ENCODE measurements around the gene DVL1. TPM values are rescaled to one million over a fixed set of nuclear protein-coding genes. Genes with fewer than 3 reads are reported as not detected.

Gene DVL1
- total RNA-seq, 1 donor from 2014 or later = 70.7 TPM

DNA sequence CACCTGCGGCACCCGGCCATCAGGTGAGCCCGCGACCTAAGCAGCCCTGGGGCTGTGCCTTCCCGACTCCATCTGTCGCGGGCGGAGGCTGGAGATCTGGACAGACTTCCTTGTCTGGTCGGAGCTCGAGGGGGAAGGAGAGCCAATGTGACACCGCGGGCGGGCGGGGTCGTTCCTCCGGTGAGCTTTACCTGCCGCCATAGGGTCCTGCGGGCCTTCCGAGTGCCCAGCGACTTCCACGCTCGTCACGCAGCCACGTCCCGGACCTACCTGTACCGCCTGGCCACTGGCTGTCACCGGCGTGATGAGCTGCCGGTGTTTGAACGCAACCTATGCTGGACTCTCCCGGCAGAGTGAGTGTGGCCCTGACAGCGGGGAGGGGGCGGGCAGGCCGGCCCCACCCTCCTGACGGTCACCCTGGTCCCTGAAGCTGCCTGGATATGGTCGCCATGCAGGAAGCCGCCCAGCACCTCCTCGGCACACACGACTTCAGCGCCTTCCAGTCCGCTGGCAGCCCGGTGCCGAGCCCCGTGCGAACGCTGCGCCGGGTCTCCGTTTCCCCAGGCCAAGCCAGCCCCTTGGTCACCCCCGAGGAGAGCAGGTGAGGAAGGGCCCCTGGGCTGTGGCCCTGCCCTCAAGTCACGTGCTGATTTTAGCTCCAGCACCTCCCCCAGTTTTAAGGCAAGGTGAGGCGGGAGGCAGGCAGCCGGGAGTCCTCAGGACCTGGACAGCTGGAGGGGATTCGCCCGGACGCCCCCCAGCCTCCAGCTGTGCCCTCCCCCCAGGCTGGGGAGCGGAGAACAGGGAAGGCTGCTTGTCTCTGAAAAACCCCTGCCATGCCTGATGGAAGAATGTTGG is 39.7 kb downstream of the DVL1 start:
- DNase-seq = no peak

DNA sequence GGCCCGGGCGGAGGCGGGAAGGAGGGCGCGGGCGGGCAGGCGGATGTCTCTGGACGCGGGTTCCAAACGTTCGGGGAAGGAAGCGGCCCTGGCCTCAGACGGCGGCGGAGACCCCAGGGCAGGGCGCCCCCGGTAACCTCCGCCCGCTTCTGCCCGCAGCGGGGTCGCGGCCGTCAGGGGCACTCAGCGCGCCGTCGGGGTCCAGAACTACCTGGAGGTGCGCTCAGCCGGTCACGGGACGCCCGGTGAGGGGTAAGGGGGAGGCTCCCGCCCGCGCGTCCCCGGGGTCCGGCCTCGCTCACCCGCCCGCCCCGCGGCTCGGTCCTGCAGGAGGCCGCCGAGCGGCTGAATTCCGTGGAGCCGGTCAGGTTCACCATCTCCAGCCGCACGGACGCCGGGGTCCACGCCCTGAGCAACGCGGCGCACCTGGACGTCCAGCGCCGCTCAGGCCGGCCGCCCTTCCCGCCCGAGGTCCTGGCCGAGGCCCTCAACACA is 40.4 kb downstream of the DVL1 start:
- DNase-seq = no peak

DNA sequence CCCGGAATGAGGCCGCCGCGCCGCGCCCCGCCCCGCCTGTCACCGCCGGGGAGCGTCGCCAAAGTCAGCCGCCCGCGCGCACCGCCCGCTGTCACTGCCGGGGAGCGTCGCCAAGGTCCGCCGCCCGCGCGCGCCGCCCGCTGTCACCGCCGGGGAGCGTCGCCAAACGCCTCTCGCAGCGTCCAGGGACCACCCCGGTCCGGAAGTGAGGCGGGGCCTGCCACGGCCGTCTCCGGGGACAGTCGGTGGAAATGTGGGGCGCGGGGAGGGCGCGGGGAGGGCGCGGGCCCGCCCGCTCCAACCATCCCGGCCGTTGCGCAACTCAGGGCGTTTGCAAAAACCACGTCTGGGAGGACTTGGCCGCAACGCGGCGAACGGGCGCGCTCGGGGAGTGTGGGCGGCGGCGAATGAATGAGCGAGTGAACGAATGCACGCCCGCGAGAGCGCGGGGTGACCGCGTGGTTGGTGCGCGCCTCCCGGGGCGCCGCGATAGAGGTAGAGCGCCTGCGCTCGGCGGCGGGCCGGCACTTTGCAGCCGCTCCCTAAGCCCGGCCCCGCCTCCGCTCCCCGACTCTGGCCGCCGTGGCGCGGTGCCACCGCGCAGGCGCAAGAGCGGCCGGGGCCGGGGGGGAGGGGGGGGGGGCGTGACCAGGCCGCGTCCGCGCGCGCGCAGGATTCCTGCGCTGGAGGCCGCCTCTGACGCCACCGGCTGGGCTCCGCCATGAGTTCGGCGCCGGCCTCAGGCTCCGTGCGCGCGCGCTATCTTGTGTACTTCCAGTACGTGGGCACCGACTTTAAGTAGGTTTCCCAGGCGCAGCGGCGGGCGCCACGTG is 41.1 kb downstream of the DVL1 start, which contains the start of the genes ACAP3 and PUSL1:
Gene ACAP3, minus strand, starts transcription at position 8 of the 833 bp plus-strand sequence. CDS start 115 bp downstream, outside the sequence.
Gene PUSL1, plus strand, starts transcription at position 675 of the 833 bp plus-strand sequence. Its CDS starts 47 bp downstream, at position 722.
- DNase-seq = peak; percentile 87

DNA sequence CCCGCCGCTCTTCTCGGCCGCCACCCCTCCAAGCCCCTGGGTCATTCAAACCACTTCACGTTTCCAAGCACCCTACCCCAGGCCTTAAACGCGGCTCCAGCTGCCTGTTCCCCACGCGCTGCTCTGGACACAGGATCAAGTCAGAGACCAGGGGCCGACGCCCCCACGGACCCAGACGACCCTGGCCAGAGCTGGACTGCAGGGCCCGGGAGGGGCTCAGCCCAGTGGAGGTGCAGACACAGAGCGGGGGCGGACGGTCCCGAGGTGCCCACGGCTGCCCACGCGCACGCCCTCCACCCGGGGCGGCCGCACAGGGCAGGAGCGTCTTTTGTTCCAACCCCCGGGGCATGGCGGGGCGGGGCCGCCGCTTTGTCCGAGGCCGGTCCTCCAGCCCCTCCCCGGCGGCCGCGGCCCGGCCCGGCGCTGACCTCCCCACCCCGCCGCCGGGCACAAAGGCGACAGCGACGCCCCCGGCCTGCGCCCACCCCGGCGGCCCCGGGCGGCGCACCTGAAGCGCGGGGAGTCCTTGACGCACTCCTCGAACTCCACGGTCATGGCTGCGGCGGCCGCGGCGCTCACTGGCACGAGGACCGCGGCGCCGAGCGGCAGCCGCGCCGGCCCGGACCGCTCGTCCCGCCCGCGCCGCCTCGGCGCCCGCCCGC is 41.8 kb downstream of the DVL1 start:
- peak; percentile 45 for DNase-seq

DNA sequence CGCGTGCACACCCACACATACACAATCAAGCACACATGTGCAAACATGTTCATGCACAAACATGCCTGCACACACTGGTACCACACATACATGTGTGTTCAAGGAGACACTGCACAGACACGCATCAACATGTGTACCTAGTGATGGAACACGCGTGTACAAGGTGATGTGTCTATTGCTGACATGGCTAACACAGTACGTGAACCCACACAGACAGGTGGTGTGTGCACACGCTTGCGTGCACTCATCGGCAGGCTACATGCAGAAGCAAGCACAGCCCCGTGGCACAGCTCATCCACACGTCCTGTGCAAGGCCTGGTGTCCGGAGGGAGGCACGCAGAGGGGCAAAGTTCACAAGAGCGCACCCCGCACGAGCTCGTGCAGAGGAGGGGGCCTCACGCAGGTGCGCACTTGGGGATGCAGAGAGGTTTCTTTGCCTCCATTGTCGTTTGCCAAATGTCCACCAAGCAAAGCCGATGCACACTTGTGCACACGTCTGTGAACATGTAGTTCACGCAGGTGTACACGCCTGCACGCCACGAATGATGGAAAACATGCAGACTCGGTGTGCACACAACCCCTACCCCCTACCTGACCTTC is 42.5 kb downstream of the DVL1 start:
- DNase-seq = no peak

DNA sequence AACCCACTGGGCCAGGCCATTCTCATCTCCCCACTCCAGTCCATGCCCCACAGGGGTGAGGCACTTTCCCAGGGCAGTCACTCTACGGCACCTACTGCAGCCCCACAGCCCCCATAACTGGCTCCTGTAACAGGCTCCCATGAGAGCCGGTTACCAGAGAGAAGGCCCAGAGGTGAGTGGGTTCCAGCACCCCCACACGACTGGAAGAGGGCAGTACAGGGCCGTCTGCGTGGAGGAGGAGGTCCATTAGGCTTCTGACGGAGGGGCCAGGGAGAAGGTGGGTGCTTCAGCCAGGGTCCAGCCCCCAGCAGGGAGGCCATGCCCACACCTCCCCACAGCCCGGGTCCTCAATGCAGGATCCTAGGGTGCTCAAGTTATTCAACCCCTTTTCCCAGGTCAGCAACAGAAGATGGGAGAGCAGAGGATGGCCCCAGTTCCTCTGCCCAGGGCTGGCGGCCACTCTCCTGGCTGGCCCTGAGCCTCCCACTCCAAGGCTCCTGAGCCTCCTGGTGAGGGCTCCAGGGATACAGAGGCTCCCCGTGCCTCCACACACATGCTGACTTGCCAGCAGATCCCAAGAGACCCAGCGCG is 43.1 kb downstream of the DVL1 start:
- no peak for DNase-seq

DNA sequence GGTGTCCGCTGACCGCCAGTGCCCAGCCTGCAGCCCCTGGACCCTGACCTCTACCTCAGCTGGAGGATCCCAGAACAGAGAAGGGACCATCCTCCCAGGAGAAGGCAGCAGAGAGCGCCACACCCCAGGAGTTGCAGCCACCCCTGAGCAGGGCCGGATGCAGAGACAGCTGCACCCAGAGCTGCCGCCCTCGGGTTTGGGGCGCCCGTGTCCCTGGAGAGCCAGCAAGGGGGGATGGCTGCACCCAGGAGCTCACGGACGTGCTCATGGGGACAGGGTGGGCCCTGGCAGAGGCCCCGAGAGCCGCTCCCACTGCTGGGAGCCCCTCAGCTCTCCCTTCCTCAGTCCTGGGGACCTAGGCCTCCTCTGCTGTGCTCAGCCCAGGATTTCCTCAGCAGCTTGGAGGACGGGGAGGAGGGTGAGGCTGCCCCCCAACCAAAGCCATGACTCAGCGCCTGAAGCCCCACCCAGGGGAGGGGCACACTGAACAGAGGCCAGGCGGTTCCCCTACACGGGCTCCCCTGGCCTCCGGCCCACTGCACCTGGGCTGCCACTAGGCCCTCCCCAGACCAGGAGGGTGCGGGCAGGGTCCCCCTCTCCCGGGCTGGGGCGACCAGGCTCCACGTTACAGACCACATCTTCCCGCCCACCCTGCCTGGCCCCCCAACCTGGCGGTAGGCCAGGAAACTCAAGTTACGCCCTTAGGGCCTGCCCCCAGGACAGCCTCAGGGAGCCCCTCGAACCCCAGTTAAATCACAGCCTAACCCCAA is 43.7 kb downstream of the DVL1 start:
- peak; percentile 16 for DNase-seq

DNA sequence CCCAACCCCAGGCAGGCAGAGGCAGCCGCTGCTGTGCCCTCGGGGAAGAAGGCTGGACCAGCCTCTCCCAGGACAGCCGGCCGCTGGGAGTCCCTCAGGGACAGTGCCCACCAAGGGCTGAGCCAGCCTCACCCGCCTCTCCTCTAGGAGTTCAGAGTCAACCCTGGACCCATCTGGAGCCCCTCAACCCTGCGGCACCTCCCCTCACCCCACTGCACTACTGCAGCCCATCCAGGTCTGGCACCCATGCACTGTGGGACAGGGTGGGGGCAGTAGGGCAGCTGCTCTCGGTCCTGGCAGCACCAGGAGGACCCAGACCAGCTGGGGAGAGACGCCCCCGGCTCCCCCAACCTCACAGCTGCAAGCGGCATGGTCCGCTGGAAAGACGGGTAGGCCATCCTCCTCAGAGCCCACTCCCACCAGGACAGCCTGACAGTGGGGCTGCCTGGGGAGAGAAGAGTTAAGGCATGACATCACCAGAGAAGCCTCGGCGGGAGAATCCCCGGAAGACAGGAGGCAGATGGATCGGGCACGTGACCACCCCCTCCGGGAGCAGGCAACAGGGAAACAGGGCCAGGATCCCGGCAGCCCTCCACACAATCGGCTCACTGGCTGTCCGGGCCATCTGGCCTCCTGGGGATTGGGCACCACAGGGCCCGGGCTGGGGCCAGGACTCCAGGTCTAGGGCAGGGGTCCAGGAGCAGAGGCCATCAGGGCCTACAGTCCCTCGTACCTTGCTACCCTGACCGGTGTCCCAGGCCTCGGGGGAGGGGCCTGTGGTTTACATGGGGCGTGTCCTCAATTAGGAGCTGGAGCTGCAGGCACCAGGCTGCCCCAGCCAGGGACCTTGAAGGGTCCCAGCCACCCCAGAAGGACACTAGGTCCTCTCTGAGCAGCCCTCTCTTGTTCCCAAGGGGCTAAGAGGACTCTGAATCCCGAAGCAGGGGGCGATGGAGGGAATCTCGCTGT is 44.6 kb downstream of the DVL1 start:
- peak; percentile 91 for DNase-seq

DNA sequence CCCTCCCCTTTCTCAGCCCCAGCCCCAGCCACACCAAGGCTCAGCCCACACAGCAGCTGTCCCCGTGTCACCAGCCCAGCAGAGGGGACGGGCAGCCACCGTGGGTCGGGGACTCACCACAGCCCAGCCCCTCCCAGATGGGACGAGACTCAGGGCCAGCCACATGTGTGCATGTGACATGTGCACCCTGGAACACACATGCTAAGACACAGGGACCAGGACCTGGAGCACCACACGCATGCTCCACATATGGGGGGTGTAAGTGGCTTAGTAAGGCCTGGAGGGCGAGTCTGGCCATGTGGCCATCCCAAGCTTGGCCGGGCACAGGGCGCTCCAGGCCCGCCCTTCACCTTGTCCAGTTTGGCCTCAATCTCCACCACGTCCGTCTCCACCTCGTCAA is 45.5 kb downstream of the DVL1 start:
- DNase-seq = no peak

DNA sequence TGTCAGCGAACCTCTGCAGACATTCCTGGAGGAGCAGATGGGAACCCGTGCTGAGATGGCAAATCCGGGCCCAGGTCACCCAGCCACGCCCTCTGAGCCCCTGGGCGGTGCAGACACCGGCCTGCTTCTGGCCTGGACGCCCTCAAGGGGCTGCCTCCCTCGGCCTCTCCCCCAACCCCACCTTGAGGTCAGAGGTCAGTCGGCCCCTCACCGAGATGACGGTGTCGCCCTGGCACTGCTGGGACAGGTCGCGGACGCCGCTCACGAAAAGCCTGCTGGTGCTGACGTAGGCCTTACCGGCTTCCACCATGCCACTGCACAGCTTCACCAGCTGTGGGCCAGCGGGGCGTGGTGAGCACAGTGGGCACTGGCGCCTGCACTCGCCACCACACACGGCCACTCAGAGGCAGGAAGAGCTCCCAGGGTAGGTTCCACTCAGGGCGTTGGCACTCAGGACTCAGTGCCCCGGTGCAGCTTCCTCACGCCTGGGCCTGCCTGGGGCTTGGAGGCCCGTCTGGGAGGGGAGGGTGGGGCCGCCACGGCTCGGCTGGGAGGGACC is 46.2 kb downstream of the DVL1 start:
- no peak for DNase-seq

DNA sequence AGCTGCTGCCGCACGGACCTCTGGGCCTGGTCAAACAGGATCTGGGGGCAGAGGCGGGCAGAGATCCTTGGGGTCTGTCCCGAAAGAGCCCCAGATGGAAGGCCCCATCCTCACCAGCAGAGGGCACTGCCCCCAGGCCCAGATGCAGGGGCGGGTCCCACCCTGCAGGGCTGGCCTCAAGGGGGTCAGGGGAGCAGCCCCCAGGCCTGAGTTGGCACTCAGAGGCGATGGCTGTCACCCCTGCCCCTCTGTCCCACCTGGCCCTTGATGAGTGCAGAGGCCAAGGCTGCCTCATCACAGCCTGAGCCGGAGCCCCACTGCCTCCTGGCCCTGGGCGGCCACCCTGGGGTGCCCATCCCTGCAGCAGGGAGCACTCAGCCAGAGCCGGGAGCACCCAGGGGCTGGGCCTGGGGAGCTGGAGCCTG is 47.2 kb downstream of the DVL1 start:
- DNase-seq = no peak

DNA sequence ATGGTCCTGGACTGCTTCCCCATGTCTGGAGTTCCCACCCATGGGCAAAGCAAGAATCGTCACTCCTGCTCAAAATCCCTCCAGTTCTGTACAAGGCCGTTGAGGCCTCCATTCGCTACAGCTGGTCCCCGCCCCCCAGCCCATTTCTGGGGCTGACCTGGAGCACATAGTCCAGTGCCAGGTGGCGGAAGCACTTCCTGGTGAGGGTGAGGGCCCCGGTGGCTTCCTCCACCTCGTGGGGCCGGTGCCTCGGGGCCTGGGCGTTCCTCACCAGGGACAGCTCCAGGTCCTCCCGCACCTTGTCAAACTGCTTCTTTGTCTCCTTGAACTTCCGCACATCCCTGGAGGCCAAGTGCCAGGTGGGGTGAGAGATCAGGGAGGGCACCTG is 48.9 kb downstream of the DVL1 start:
- DNase-seq = no peak

DNA sequence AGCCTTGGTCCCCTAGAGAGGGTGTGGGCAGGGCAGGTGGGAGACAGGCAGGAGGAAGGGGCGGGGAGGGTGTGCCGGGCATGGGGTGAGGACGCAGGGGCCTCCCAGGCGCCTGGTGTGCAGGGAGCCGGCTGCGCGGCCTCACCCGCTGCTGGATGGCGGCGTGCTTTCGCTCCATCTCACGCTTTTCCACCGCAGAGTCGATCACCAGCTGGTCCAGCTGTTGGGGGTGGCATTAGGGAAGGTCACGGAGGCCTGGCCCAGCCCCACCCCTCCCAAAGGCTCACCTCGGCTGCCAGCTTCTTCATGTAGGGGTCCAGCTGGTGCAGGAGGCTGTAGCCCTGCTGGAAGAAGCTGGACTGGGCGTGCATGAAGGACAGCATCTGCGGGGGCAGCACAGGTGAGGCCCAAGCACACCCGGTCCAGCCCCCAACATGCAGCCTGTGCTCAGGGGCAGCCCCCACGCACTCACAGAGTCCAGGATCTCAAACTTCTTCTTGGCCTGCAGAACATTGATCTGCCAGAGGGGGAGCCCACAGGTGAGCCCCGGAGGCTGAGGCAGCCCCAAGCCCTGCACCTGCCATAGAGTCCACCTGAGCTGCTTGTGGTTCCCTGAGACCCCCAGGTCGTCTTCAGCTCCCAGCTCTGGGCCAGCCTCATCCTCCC is 49.4 kb downstream of the DVL1 start:
- DNase-seq = no peak

DNA sequence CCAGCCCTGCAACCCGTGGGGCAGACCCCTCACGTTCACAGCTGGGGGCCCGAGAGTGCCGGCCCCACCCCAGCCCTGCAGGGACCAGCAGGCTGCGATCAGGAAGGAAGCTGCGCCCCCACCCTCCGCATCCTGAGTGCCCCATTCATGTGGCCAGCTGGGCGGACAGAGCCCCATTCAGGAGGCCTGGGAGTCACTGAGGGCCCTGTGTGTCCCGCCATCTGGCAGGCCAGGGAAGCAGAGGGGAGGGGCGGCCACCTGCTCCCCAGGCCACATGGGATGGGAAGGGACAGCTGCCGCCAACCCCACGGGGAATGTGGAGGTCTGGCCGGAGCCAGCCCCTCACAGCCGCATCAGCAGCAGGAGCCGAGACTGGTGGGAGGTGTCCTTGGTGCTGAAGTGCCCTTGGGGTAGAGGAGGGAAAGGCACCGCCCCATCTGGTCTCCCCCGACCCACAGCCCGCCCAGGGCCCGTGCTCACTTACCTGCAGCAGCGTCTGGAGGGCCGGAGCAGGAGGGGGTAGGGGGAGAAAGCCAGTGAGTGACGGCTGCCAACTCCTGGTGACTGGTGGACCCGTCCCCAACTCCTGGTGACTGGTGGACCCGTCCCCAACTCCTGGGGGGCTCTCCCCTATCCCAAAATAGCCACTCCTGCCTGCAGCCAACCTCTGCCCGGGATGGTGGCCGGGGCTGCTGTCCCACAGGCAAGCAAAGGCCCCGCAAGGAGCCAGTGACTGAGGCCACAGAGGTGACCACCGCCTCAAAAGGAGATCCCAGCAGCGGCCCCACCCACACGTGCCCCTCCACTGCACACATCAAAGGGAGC is 50.1 kb downstream of the DVL1 start:
- DNase-seq = peak; percentile 80

DNA sequence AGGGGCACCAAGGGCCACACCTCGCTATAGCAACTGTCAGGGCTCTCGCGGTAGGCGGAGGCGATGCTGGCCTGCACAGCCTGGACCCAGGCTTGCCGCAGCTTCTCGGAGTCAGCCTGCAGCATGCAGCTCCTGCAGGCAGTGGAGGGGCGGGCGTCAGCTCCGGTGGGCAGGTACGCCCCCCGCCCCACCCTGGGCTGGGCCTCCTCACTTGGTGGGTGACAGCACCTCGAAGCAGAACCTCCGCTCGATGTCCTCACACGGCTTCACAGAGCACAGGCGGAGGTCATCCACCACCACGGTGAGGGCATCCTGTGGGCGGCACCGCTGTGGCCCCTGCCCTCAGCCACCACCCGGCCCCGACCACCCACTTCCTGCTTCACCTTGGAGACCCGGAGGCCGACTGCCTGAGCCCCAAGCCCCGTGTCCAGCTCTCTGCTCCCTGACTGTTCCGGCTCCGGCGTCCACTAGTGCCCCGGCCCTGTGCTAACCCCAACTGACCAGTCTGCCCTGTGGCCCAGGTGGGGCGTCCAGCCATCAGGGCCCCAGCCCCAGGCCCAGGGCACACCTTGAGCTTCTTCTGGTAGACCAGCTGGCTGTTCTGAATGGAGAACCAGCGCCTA is 51.3 kb downstream of the DVL1 start:
- DNase-seq = no peak

DNA sequence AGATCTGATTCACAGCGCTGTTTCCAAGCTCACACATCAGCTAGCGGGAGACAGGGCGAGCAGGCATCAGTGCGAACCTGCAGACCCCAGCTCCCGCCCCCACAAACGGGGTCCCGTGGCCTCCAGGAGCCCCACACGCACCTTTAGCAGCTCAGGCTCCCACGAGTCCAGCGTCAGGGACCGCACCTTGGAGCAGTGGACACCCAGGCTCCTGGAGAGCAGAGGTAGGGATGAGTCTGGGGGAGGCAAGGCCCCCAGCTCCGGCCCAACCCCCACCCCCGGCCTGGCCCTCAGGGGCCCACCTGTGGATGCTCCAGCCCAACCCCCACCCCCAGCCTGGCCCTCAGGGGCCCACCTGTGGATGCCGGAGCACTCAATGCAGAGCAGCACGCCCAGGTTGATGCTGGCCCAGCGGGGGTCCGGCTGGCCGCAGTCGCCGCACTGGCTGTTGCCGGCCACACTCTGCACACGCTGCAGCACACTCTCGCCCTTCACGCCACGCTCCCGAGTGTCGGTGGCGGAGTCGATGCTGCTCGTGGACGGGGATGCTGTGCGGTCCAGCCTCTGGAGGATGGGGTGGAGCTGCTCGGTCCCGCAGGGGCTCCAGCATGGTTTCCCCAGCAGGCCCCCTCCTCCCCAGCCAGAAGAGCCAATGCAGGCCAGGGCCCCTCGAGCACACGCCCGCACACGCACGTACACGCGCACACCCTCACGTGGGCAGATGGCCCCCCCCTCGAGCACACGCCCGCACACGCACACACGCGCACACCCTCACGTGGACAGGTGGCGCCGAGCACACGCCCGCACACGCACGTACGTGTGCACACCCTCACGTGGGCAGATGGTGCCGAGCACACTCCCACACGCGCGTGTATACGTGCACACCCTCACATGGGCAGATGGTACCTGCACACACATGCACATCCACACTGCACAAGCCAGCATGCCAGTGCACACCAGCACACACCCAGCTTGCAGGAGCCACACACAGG is 52.9 kb downstream of the DVL1 start:
- DNase-seq = no peak

Measured in occipital lobe (tissue), 2 donors.